ENCODE data around the gene HOXA13.

DNA sequence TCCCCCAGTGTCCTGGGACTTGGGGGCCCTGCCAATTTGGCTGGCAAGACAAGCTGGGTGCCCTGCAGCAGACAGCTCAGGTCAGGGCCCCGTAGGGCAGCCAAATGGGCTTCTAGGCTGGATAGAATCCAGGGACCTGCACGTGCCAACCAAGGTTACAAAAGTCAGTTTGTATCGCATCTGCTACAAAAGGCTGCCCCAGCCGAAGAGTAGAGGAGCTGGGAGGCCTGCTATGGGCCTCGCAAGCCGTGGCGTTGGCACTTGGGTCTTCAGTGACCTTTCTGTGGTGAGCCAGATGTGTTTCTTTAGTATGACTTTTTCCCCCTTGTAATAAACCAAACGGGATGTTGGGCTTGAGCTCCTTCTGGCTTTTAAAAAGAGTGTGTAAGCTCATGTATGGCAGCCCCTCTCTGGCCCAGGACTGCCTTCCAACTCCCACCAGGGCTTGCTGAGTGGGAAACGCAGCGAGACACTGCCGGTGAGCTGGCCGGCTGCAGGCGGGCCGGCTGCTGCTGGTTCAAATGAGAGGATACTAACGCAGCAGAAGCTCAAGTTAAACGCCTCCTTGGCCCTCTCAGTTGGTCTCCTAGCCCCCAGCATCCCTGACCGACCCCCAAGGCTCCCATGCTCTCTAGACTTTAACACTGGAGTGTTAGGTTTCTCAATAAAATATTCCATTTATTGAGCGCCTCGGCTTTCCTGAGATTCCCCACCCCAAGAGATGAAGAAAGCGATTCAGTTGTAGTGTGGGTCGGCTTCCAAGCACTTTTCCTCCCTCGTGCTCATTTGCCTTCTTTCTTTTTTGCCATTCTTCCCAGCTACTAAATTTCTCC, 22.7 kb downstream of the HOXA13 start:
- TF ChIP-seq EZH2 (IDR thresholded peaks at IDR 0.05) = no peak
- no peak for TF ChIP-seq POLR2AphosphoS5 (IDR thresholded peaks at IDR 0.05; ENCODE audit: borderline replicate concordance, low read depth, low read length)
- TF ChIP-seq FOXP2 (optimal IDR thresholded peaks at IDR 0.05; ENCODE audit: control extremely low read depth, extremely low read length, insufficient read depth) = no peak

All from SK-N-MC (cell line).